SK-N-MC (cell line): ENCODE measurements around the gene FBLN2.

Experiments used
- EZH2 ChIP-seq: fragments of 200-600 bp; sonication (generic); IDR thresholded peaks from one replicate; pipeline ENCODE4 v1.6.1; 2017; ENCODE audit warnings: antibody characterized with exemption
- POLR2AphosphoS5 ChIP-seq: IDR thresholded peaks from 2 replicates; pipeline ENCODE4 v1.6.1; 2012; ENCODE audit warnings: mild to moderate bottlenecking, low read depth, low read length, borderline replicate concordance

GRCh38 chr3:13596426-13597205 lies 47.7 kb downstream of the FBLN2 start:
- TF ChIP-seq EZH2 (no peak), POLR2AphosphoS5 (no peak)
